Measurements from ENCODE around the gene CNTNAP2. TPM values are rescaled to one million over a fixed set of nuclear protein-coding genes. Genes with fewer than 3 reads are reported as not detected.

The CNTNAP2 gene
- polyA plus RNA-seq, 6 donors from 2014 or later: 38.2 to 132 (median 77.9) TPM

GRCh38 chr7:147878912-147879661 is 1762.5 kb downstream of the CNTNAP2 start:
- Mint-ChIP-seq H3K36me3 (no peaks in the 10 kb centered on the region), H3K9me3 (peaks cover 0 to 16% (median 3%) of the 10 kb centered on the region in 7 donors), H3K4me3 (no peak overlapping the region), H3K27ac (no peak overlapping the region), H3K4me1 (no peaks in the 10 kb centered on the region), H3K27me3 (no peaks in the 10 kb centered on the region)
- DNase-seq: no peak
- ATAC-seq (ENCODE audit: low read depth in 2 of 2): no peak

GRCh38 chr7:147885869-147886268 is 1769.3 kb downstream of the CNTNAP2 start:
- Mint-ChIP-seq H3K9me3 (peaks cover 0 to 10% (median 0%) of the 10 kb centered on the region in 7 donors), H3K36me3 (no peaks in the 10 kb centered on the region), H3K27me3 (no peaks in the 10 kb centered on the region), H3K27ac (no peak overlapping the region), H3K4me3 (no peak overlapping the region), H3K4me1 (no peaks in the 10 kb centered on the region)
- ATAC-seq (ENCODE audit: low read depth in 2 of 2): no peak
- DNase-seq: no peak

DNA sequence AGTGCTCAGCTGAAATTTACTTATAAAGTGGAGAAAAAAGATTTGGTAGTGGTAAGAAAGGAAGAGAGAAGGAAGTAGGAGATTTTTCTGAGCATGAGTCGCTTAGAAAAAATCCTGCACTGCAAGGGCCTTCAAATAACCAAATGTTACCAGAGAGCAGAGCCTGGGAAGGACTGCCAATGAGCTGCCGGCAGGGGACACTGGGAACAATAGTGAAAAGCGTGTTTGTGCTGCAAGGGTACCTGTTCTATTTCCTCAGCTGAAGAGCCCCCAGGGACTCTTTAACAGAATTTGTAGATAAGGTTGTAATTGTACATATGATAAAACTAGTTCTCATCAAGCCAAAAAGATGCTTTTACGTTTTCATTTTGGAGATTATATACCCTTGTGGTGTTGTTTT is 1777.7 kb downstream of the CNTNAP2 start:
- Mint-ChIP-seq H3K36me3 (no peaks in the 10 kb centered on the region), H3K27me3 (no peaks in the 10 kb centered on the region), H3K9me3 (peaks cover 0 to 3% (median 0%) of the 10 kb centered on the region in 7 donors), H3K27ac (no peak overlapping the region), H3K4me1 (no peaks in the 10 kb centered on the region), H3K4me3 (no peak overlapping the region)
- no peak for ATAC-seq (ENCODE audit: low read depth in 2 of 2)
- DNase-seq: no peak

GRCh38 chr7:147896121-147896520 is 1779.5 kb downstream of the CNTNAP2 start:
- peaks cover 0 to 15% (median 3%) of the 10 kb centered on the region in 7 donors for H3K9me3 Mint-ChIP-seq
- H3K36me3 Mint-ChIP-seq: no peaks in the 10 kb centered on the region
- no peaks in the 10 kb centered on the region for H3K27me3 Mint-ChIP-seq
- DNase-seq (no peak), ATAC-seq (ENCODE audit: low read depth in 2 of 2) (no peak)
- no peak overlapping the region for H3K27ac Mint-ChIP-seq
- H3K4me1 Mint-ChIP-seq: no peaks in the 10 kb centered on the region
- no peak overlapping the region for H3K4me3 Mint-ChIP-seq

DNA sequence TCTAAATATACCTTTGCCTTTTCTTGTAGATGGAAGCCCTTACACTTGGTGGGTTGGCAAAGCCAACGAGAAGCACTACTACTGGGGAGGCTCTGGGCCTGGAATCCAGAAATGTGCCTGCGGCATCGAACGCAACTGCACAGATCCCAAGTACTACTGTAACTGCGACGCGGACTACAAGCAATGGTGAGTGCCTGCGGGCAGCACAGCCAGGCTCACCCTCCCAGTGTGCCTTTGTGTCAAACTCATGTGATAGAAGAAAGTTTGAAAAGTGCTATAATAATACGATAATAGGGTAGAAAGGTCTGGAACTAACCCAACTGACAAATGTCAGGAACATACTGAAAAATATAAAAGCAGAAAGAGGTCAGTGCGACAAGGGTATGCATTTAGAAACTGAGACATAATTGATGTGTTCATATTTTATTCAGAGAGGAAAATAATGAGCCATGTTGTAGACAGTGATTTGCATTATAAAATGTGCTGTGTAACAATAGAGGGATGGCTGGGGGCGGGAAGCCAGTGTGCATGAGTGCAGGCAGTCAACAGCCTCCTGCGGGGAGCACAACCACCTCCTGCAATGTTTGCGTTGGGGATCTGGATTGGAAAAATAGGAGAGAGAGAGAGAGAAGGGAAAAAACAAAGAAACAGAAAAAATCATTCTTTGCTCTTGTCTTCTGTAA is 1787.1 kb downstream of the CNTNAP2 start:
- Mint-ChIP-seq H3K27me3 (no peaks in the 10 kb centered on the region), H3K27ac (no peak overlapping the region), H3K36me3 (no peaks in the 10 kb centered on the region), H3K4me3 (no peak overlapping the region), H3K4me1 (no peaks in the 10 kb centered on the region), H3K9me3 (peaks cover 3 to 12% (median 5%) of the 10 kb centered on the region in 7 donors)
- DNase-seq (no peak), ATAC-seq (ENCODE audit: low read depth in 2 of 2) (no peak)

DNA sequence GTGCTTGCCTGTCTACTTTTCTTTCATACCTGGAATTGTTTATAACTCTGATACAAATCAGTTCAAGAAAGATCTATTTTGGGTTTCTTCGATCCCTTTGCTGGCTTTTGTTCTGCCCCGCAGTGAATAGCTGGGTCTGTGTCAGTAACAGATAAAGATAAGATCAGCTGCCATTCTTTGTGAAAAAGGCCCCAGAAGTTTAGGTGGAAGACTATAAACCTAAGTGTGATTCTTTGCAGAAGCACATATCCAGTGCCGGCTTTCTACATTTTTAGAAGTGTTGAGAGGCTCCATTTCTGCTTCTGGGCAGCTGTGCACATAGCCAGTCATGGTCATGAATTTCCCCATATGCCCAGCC is 1787.6 kb downstream of the CNTNAP2 start:
- Mint-ChIP-seq H3K27ac (no peak overlapping the region), H3K36me3 (no peaks in the 10 kb centered on the region), H3K9me3 (peaks cover 3 to 12% (median 5%) of the 10 kb centered on the region in 7 donors), H3K4me1 (no peaks in the 10 kb centered on the region), H3K27me3 (no peaks in the 10 kb centered on the region), H3K4me3 (no peak overlapping the region)
- DNase-seq (no peak), ATAC-seq (ENCODE audit: low read depth in 2 of 2) (no peak)

- no peak for DNase-seq
- ATAC-seq (ENCODE audit: low read depth in 2 of 2): no peak
- H3K4me1 Mint-ChIP-seq: no peaks in the 10 kb centered on the region
- no peaks in the 10 kb centered on the region for H3K27me3 Mint-ChIP-seq
- H3K9me3 Mint-ChIP-seq: peaks cover 0 to 2% (median 0%) of the 10 kb centered on the region in 7 donors
- no peaks in the 10 kb centered on the region for H3K36me3 Mint-ChIP-seq
- H3K4me3 Mint-ChIP-seq: no peak overlapping the region
- no peak overlapping the region for H3K27ac Mint-ChIP-seq
These were observed 1793.0 kb downstream of the CNTNAP2 start for GRCh38 chr7:147909431-147910148.

DNA sequence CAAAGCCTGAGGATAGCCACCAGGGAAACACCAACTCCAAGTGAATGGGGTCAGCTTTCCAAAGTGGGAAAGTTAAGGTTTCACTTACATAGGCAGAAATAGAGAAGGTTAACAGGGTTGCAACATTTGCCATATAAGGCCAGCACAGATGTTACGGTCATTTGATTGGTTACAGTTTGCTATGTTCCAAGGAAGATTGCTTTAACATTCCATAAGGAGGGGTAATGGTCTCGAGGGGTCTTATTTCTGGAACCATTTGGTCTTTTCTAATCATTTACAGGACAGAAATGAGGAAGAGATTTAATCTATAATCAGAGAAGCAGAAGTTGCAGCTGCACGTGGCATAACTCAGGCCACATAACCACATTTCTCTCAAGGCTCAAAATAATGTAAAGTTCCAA is 1794.6 kb downstream of the CNTNAP2 start:
- Mint-ChIP-seq H3K27me3 (no peaks in the 10 kb centered on the region), H3K9me3 (peaks cover 0 to 2% (median 0%) of the 10 kb centered on the region in 7 donors), H3K27ac (no peak overlapping the region), H3K4me3 (no peak overlapping the region), H3K36me3 (no peaks in the 10 kb centered on the region), H3K4me1 (no peaks in the 10 kb centered on the region)
- no peak for DNase-seq
- no peak for ATAC-seq (ENCODE audit: low read depth in 2 of 2)

- ATAC-seq (ENCODE audit: low read depth in 2 of 2): no peak
These were observed 1795.7 kb downstream of the CNTNAP2 start for GRCh38 chr7:147912291-147912690.

DNA sequence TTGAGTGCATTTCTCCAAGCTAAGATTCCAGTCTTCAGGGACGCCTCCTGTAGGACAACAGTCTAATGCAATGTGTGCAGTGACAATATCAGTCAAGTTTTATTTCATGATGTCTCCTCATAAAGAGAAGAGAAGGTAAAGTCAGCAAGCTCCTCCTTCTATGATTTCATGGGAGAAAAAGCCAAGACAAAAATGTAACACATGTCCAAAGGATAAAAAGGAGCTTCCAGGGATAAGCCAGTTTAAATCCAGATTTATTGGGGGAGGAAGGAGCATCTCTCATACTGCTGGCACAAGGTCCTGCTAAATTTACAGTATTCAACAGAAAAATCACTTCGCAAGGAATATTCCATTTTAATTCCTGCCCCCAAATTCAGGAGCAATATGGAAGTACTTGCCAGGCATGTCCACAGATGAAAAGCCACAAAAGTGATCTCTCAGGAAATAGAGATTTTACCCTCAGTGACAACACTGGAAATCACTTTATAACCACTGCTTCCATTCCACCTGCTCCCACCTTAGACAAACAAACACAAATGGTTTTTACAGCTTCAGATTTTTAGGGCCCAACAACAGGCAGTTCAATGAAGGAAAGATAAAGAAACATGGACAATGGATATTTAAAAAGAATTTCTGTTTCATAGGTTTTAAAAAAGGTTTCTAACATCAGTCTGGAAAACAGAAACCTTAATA is 1796.5 kb downstream of the CNTNAP2 start:
- H3K36me3 Mint-ChIP-seq: no peaks in the 10 kb centered on the region
- H3K4me3 Mint-ChIP-seq: no peak overlapping the region
- DNase-seq (no peak), ATAC-seq (ENCODE audit: low read depth in 2 of 2) (no peak)
- H3K27ac Mint-ChIP-seq: no peak overlapping the region
- no peaks in the 10 kb centered on the region for H3K27me3 Mint-ChIP-seq
- peaks cover 0 to 2% (median 0%) of the 10 kb centered on the region in 7 donors for H3K9me3 Mint-ChIP-seq
- no peaks in the 10 kb centered on the region for H3K4me1 Mint-ChIP-seq

More at GRCh38 chr7:147912291-147912690, 1795.7 kb downstream of the CNTNAP2 start:
- Mint-ChIP-seq H3K36me3 (no peaks in the 10 kb centered on the region), H3K4me3 (no peak overlapping the region), H3K27ac (no peak overlapping the region), H3K4me1 (no peaks in the 10 kb centered on the region), H3K9me3 (peaks cover 0 to 2% (median 0%) of the 10 kb centered on the region in 7 donors), H3K27me3 (no peaks in the 10 kb centered on the region)
- DNase-seq: no peak

DNA sequence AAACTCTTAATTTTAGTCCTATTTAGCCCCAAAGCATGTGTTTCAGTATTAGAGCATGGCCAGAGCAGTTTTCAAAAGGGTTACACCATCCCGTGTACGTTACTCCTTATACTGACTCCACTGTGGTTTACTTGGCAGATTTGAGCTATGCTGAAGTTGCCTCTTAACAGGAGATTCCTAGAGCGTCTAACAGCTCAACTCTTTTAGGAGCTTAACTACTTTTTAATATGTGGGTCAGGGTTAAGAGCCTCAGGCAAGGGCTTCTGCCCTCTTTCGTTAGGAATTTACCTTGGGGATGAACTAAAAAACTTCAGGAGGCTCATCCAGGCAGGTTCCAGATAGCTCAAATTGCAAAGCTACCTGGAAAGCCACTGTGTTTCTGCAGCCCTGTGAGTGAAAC is 1799.2 kb downstream of the CNTNAP2 start:
- Mint-ChIP-seq H3K27ac (no peak overlapping the region), H3K36me3 (no peaks in the 10 kb centered on the region), H3K27me3 (no peaks in the 10 kb centered on the region), H3K4me1 (no peaks in the 10 kb centered on the region), H3K9me3 (peaks cover 0 to 2% (median 0%) of the 10 kb centered on the region in 7 donors), H3K4me3 (no peak overlapping the region)
- no peak for ATAC-seq (ENCODE audit: low read depth in 2 of 2)
- no peak for DNase-seq

GRCh38 chr7:147916573-147916972 is 1800.0 kb downstream of the CNTNAP2 start:
- ATAC-seq (ENCODE audit: low read depth in 2 of 2) (no peak), DNase-seq (no peak)
- no peaks in the 10 kb centered on the region for H3K36me3 Mint-ChIP-seq
- H3K4me1 Mint-ChIP-seq: no peaks in the 10 kb centered on the region
- no peak overlapping the region for H3K4me3 Mint-ChIP-seq
- H3K27me3 Mint-ChIP-seq: no peaks in the 10 kb centered on the region
- no peak overlapping the region for H3K27ac Mint-ChIP-seq
- H3K9me3 Mint-ChIP-seq: peaks cover 0 to 2% (median 0%) of the 10 kb centered on the region in 7 donors

- Mint-ChIP-seq H3K4me3 (no peak overlapping the region), H3K4me1 (no peaks in the 10 kb centered on the region), H3K27me3 (no peaks in the 10 kb centered on the region), H3K27ac (no peak overlapping the region), H3K9me3 (peaks cover 2 to 14% (median 5%) of the 10 kb centered on the region in 7 donors), H3K36me3 (no peaks in the 10 kb centered on the region)
- ATAC-seq (ENCODE audit: low read depth in 2 of 2): no peak
- DNase-seq: no peak
These were observed 1807.2 kb downstream of the CNTNAP2 start for GRCh38 chr7:147923841-147924240.

All from naive B cell (primary cell).